Stimulated activated CD8-positive, alpha-beta memory T cell treated with anti-CD3 and anti-CD28 coated beads, Interleukin-12 subunit alpha, Interleukin-12 subunit beta, amount 100 ng/mL, for 24 hours (primary cell): ENCODE data around the gene GRHPR.
"Not testable (repeated sequence)": the region's sequence is repeated elsewhere in the genome, so short reads cannot be mapped to it uniquely, and the experiment has no call there.

Experiments used
- DNase-seq: peaks from one replicate; pipeline ENCODE4 v3.0.0-alpha.2; 2020; ENCODE audit errors: extremely low read depth

GRHPR gene

GRCh38 chr9:37421914-37422288 lies 595 bp upstream of the GRHPR start:
- DNase-seq, result no peak

DNA sequence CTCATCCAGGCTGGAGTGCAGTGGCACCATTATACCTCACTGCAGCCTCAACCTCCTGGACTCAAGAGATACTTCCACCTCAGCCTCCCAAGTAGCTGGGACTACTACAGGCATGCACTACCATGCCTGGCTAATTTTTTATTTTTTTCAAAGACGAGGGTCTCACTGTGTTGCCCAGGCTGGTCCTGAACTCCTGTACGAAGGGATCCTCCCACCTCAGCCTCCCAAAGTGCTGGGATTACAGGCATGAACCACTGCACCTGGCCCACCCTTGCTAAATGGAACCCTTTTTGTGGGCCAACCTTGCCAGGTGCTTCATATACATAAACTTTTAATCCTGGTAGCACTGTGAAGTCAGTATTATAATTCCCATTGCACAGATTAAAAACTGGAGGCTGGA lies 1.0 kb downstream of the GRHPR start:
- no peak for DNase-seq

GRCh38 chr9:37424204-37424685 lies 1.7 kb downstream of the GRHPR start:
- no peak for DNase-seq

DNA sequence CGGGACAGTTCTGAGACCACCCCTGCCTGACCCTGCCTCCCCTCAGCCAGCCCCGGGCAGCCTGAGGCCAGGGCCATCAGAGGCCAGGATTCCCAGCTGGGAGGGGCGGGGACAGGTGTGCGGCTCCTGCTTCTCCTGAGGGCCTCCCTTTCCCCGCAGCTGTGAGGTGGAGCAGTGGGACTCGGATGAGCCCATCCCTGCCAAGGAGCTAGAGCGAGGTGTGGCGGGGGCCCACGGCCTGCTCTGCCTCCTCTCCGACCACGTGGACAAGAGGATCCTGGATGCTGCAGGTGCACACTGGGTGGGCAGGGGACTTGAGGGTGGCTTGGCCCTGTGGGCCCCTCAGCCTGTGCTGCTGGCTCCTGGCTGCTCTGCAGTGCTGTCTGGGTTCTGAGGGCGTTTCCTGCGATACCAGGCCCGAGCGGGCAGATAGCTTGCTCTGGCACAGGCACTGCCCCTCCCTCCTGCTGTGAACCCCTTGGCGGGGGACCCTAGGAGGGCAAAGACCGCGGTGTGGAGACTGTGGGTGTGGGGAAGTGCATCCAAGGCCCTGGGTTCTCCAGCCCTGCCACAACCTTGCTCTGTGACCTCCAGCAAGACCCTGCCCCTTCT lies 2.3 kb downstream of the GRHPR start:
- DNase-seq, result no peak

DNA sequence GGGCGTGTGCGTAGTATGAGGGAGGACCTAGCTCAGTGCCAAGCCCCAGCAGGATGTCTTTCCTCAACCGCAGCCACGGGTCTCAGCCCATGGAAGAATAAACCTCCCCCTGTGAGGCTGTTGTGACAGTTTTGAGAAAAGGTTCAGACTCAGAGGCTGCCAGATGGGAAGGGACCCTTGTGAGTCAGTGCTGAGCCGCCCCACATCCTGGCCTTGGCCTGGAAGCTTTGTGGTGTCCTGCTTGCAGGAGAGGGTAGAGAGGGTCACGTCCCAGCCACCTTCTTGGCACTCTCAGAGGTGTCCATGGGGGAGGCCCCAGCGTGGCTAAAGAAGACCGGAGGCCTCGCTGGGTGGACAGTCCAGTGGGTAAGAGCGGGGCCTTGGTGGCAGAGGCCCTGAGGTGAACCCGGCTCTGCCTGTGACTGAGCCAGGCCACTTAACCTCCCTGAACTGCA lies 2.8 kb downstream of the GRHPR start:
- DNase-seq, result no peak

- not testable (repeated sequence) for DNase-seq
Observed at GRCh38 chr9:37426431-37426830, 3.9 kb downstream of the GRHPR start.

GRCh38 chr9:37426846-37427245 lies 4.3 kb downstream of the GRHPR start:
- DNase-seq, result no peak

GRCh38 chr9:37428345-37428744 lies 5.8 kb downstream of the GRHPR start:
- DNase-seq, result no peak

DNA sequence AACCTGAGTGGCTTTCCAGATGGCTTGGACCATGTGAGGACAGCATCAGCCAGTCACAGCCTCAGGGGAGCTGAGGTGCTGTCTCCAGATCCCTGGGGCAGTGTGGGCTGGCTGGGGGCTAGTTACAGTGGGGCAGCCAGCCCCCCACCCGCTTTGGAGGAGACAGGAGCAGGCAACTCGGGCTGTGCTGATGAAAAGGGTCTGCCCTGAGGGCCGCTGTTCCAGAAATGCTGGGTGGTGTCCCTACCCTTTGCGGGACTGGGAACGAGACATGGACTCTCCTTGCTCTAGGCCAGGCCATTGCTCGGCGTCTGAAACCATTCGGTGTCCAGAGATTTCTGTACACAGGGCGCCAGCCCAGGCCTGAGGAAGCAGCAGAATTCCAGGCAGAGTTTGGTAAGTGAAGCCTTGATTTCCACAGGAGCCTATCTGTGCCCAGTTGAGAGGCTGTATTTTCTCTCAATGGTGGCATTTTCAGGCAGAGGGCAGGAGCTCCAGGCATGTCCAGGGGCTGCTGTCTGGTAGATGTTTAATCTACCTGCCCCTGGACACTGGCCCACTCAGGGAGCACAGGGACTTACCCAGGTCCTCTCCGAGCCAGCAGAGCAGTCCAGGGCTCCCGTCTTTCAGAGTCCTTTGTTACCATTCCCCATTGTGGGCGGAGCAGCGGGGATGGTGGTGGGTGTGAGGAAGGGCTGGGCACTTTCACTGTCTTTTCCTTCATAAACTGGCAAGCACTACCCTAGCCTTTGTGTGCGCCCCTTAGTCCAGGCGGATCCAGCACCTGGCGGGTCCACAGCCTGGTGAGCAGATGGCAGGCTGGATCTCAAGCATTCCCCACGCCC lies 7.2 kb downstream of the GRHPR start:
- no peak for DNase-seq

- no peak for DNase-seq
Observed at GRCh38 chr9:37430841-37431597, 8.5 kb downstream of the GRHPR start.

DNA sequence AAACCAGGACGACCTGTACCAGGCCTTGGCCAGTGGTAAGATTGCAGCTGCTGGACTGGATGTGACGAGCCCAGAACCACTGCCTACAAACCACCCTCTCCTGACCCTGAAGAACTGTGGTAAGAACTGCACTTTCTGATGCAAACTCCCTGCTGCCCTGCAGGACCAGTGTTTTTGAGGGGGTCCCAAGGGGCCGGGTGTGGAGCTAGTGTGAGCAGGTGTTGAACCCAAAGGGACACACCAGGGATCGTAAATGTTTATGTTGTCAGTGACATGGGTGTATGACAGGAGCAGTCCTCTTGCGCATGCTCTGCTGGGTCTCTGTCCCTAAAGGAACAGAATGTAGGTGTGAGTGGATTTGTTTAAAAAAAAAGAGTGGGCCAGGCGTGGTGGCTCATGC lies 9.5 kb downstream of the GRHPR start:
- no peak for DNase-seq

- no peak for DNase-seq
Observed at GRCh38 chr9:37433867-37434371, 11.4 kb downstream of the GRHPR start.

GRCh38 chr9:37436540-37436939 lies 14.0 kb downstream of the GRHPR start:
- DNase-seq, result no peak

DNA sequence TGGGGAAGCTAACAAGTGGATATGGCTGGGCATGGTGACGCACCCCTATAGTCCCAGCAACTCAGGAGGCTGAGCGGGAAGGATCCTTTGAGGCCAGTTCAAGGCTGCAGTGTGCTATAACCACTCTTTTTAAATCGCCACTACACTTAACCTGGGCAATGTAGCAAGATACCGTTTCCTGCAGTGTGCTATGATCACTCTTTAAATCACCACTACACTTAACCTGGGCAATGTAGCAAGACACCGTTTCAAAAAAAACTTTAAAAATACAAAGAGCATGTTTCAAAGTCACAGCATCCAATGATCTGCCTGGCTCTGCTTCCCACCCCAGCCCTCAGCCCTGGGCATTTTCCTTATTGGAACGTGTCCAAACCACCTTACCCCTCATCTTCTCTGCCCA lies 14.5 kb downstream of the GRHPR start:
- no peak for DNase-seq

DNA sequence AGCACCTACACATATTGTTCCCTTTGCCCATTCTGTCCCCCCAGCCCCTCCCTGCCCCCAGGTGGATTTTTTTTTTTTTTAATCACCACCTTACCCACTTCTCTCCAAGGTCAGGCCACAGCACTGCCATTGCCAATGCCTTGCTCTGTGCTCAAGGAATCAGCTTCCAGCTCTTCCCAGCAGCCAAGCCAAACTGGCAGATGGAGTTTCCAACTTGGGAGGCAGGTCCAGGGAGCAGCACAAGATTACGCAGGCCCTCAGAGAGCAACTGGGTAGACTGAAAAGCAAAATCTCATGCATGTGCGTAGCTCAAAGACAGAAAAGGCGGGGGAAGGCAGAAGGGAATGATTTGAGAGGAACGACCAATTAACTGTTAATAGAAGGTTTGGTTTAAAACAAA lies 15.1 kb downstream of the GRHPR start:
- DNase-seq, result no peak

DNA sequence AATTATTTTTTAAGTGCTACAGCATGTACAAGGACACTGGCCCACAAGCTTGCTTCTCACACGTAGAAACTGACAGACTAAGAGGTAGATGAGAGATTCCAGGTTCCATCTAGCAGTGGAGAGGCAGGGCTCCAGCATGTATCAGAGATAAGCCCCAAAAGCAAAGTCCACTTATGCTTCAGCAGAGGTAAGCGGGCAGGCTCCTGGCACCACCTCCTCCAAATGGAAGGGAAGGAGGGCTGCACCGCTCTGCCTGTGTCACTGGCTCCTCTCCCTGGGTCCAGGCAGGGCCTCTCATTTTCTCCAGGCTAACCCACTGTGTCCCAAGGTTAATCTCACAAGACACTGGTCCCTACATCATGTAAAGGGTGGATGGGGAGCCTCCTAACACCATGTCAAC lies 15.9 kb downstream of the GRHPR start:
- DNase-seq, result no peak

- no peak for DNase-seq
Observed at GRCh38 chr9:37441776-37442370, 19.4 kb downstream of the GRHPR start.

DNA sequence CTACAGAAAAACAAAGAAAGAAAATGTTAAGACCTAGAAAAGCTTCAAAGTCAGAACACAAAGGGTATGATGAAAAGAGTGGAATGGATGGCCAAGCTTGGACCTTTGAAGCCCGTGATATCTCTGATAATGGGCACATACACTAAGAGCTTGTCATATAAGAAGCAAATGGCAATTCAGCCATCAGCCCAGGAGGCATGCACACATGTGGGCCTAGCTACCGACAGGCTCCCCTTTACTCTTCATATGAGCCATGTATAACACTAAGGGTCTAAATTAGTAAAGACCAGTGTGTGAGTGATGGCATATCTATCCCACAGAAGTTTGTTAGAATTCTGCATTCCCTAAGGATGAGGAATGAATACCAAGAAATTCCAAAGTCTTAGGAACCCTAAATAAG lies 20.1 kb downstream of the GRHPR start:
- no peak for DNase-seq

- no peak for DNase-seq
Observed at GRCh38 chr9:37443566-37443965, 21.1 kb downstream of the GRHPR start.

GRCh38 chr9:37444890-37445289 lies 22.4 kb downstream of the GRHPR start:
- DNase-seq, result no peak

DNA sequence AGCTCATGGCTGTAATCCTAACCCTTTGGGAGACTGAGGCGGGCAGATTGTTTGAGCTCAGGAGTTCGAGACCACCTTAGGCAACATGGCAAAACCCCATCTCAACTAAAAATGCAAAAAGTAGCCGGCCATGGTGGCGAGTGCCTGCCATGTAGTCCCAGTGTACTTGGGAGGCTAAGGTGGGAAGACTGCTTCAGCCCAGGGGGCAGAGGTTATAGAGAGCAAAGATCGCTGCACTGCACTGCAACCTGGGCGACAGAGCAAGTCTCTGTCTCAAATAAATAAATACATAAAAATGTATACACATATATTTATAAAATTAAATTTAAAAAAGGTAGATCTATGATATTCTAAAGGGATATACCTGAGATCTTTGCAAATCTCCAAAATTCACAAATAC lies 23.3 kb downstream of the GRHPR start:
- DNase-seq, result no peak

- DNase-seq, result no peak
Observed at GRCh38 chr9:37446401-37446800, 23.9 kb downstream of the GRHPR start.
